HEK293 (cell line): ENCODE measurements around the gene PPP6C.
"Not testable (repeated sequence)": the region's sequence is repeated elsewhere in the genome, so short reads cannot be mapped to it uniquely, and the experiment has no call there.

Experiments used
- CTCF ChIA-PET: fragments of 350-600 bp; formaldehyde crosslinking; extraction: SDS; loops from one replicate; lab custom pipeline; 2021; ENCODE audit warnings: antibody characterized with exemption; lab: Yijun Ruan, JAX
- POLR2A ChIA-PET: fragments of 300-600 bp; formaldehyde crosslinking; extraction: SDS; loops from one replicate; lab custom pipeline; 2020; ENCODE audit warnings: antibody characterized with exemption, inconsistent platforms; lab: Yijun Ruan, JAX
- H3K27ac ChIP-seq: fragments of 200-500 bp; sonication (Bioruptor generic); 2 replicates; pipeline ENCODE4 v1.5.1; 2014; ENCODE audit warnings: low read depth, low read length, control low read depth, inconsistent platforms; ENCODE audit errors: extremely low read depth
- H3K36me3 ChIP-seq, 2 experiments: fragments of 200-500 bp in 1 of 2; sonication (Bioruptor generic) in 1 of 2; 1 replicate in 1 of 2; 2 replicates in 1 of 2; pipeline ENCODE4 v1.5.1; 2014 to 2017; ENCODE audit warnings: inconsistent platforms in 2 of 2, low read length in 2 of 2; ENCODE audit not compliant: control insufficient read depth in 2 of 2, insufficient read depth in 1 of 2
- H3K4me1 ChIP-seq: fragments of 200-500 bp; sonication (Bioruptor generic); 2 replicates; pipeline ENCODE4 v1.5.1; 2014; ENCODE audit warnings: mild to moderate bottlenecking, low read length, inconsistent platforms; ENCODE audit not compliant: control insufficient read depth, insufficient read depth
- H3K4me3 ChIP-seq: 2 replicates; pipeline ENCODE4 v1.5.1; 2011; ENCODE audit warnings: low read depth, mild to moderate bottlenecking, control low read depth, low read length, moderate library complexity
- H3K9me3 ChIP-seq: fragments of 200-500 bp; sonication (Bioruptor generic); 2 replicates; pipeline ENCODE4 v1.5.1; 2014; ENCODE audit warnings: low read depth, low read length, inconsistent platforms; ENCODE audit not compliant: control insufficient read depth, insufficient read depth
- HOXD13 ChIP-seq: sonication (generic); formaldehyde crosslinking; IDR thresholded peaks from 2 replicates; pipeline ENCODE4 v1.8.0; 2022; ENCODE audit warnings: missing genetic modification reagents, borderline replicate concordance
- PRDM4 ChIP-seq: fragments of 450-650 bp; formaldehyde crosslinking; IDR thresholded peaks from 2 replicates; pipeline ENCODE4 v1.5.1; 2017; ENCODE audit warnings: missing biosample characterization, missing genetic modification characterization
- REST ChIP-seq: fragments of 450-650 bp; formaldehyde crosslinking; IDR thresholded peaks from 2 replicates; pipeline ENCODE4 v1.5.1; 2016; ENCODE audit warnings: missing biosample characterization, missing genetic modification characterization
- SETDB1 ChIP-seq: IDR thresholded peaks from one replicate; pipeline ENCODE4 v1.6.1; 2017; ENCODE audit warnings: mild to moderate bottlenecking, low read length, moderate library complexity, mixed read lengths; ENCODE audit not compliant: insufficient read length
- YY2 ChIP-seq: fragments of 450-650 bp; formaldehyde crosslinking; IDR thresholded peaks from 2 replicates; pipeline ENCODE4 v1.5.1; 2016; ENCODE audit warnings: missing biosample characterization, missing genetic modification characterization
- ZFHX2 ChIP-seq: fragments of 450-650 bp; formaldehyde crosslinking; conservative IDR thresholded peaks from 2 replicates; pipeline ENCODE4 v1.5.1; 2016; ENCODE audit warnings: missing biosample characterization, missing genetic modification characterization
- ZNF155 ChIP-seq: fragments of 450-650 bp; formaldehyde crosslinking; IDR thresholded peaks from 2 replicates; pipeline ENCODE4 v1.5.1; 2016; ENCODE audit warnings: missing biosample characterization, missing genetic modification characterization
- ZNF16 ChIP-seq: fragments of 450-650 bp; formaldehyde crosslinking; IDR thresholded peaks from 2 replicates; pipeline ENCODE4 v1.5.1; 2016; ENCODE audit warnings: low read depth, missing biosample characterization, missing genetic modification characterization
- ZNF184 ChIP-seq: fragments of 450-650 bp; IDR thresholded peaks from 2 replicates; pipeline ENCODE4 v1.5.1; 2018; ENCODE audit warnings: missing biosample characterization, mild to moderate bottlenecking, missing genetic modification characterization
- ZNF202 ChIP-seq: fragments of 450-650 bp; formaldehyde crosslinking; IDR thresholded peaks from 2 replicates; pipeline ENCODE4 v1.5.1; 2016; ENCODE audit warnings: missing biosample characterization, missing genetic modification characterization, borderline replicate concordance
- ZNF24 ChIP-seq: fragments of 450-650 bp; formaldehyde crosslinking; IDR thresholded peaks from 2 replicates; pipeline ENCODE4 v1.5.1; 2016; ENCODE audit warnings: missing biosample characterization, missing genetic modification characterization
- ZNF311 ChIP-seq: fragments of 450-650 bp; formaldehyde crosslinking; IDR thresholded peaks from 2 replicates; pipeline ENCODE4 v1.5.1; 2017; ENCODE audit warnings: missing biosample characterization, missing genetic modification characterization, borderline replicate concordance
- ZNF473 ChIP-seq: fragments of 450-650 bp; formaldehyde crosslinking; IDR thresholded peaks from 2 replicates; pipeline ENCODE4 v1.5.1; 2017; ENCODE audit warnings: missing biosample characterization, missing genetic modification characterization
- ZNF48 ChIP-seq: fragments of 450-650 bp; formaldehyde crosslinking; IDR thresholded peaks from 2 replicates; pipeline ENCODE4 v1.5.1; 2016; ENCODE audit warnings: missing biosample characterization, missing genetic modification characterization
- ZNF501 ChIP-seq: fragments of 450-650 bp; formaldehyde crosslinking; IDR thresholded peaks from 2 replicates; pipeline ENCODE4 v1.5.1; 2016; ENCODE audit warnings: missing biosample characterization, missing genetic modification characterization
- ZNF510 ChIP-seq: fragments of 450-650 bp; formaldehyde crosslinking; IDR thresholded peaks from 2 replicates; pipeline ENCODE4 v1.5.1; 2018; ENCODE audit warnings: mild to moderate bottlenecking, missing genetic modification characterization, missing biosample characterization; ENCODE audit not compliant: insufficient replicate concordance
- ZNF544 ChIP-seq: fragments of 450-650 bp; formaldehyde crosslinking; IDR thresholded peaks from 2 replicates; pipeline ENCODE4 v1.5.0; 2017; ENCODE audit warnings: missing biosample characterization, missing genetic modification characterization
- ZNF580 ChIP-seq: fragments of 450-650 bp; formaldehyde crosslinking; IDR thresholded peaks from 2 replicates; pipeline ENCODE4 v1.5.1; 2016; ENCODE audit warnings: missing biosample characterization, missing genetic modification characterization

The PPP6C gene

GRCh38 chr9:125183561-125183960 is 6.0 kb downstream of the PPP6C start (continued):
- TF ChIP-seq REST (no peak), YY2 (tag by site-specific recombination) (no peak), ZNF311 (tag by site-specific recombination) (no peak)

GRCh38 chr9:125183054-125183453 is 6.5 kb downstream of the PPP6C start:
- H3K4me1 ChIP-seq, result 0 out of 2 replicates have a peak, but pooled peaks cover 4% of the 10 kb centered on the region
- ChIA-PET POLR2A (no interaction called here), CTCF (interaction anchor here (0.6 kb wide), 1 partner anchor 315 kb away, joined by 3 read pairs; no protein-coding TSS in a partner anchor)
- peaks cover 0 to 5% of the 10 kb centered on the region in 2 experiments; a peak in 2 of 3 replicates for H3K36me3 ChIP-seq
- no peak overlapping the region for H3K27ac ChIP-seq
- H3K4me3 ChIP-seq, result no peak overlapping the region
- no peaks in the 10 kb centered on the region for H3K9me3 ChIP-seq
- no peak for TF ChIP-seq ZNF202 (tag by site-specific recombination)
- TF ChIP-seq ZNF48 (tag by site-specific recombination), result no peak
- TF ChIP-seq ZNF580, result no peak
- no peak for TF ChIP-seq ZNF24 (tag by site-specific recombination)
- TF ChIP-seq PRDM4 (tag by site-specific recombination), result no peak
- no peak for TF ChIP-seq ZNF473
- no peak for TF ChIP-seq ZNF155 (tag by site-specific recombination)
- TF ChIP-seq HOXD13 (CRISPR knock-in tag), result no peak
- no peak for TF ChIP-seq ZNF510
- TF ChIP-seq ZNF501 (tag by site-specific recombination), result no peak
- no peak for TF ChIP-seq ZFHX2 (tag by site-specific recombination)
- no peak for TF ChIP-seq ZNF16 (tag by site-specific recombination)
- TF ChIP-seq ZNF544, result no peak
- TF ChIP-seq SETDB1, result no peak

GRCh38 chr9:125181756-125182155 is 7.8 kb downstream of the PPP6C start:
- POLR2A ChIA-PET, result interaction anchor here (0.6 kb wide), 1 partner anchor 54 kb away, joined by 3 read pairs; no protein-coding TSS in a partner anchor
- CTCF ChIA-PET, result not testable (repeated sequence)

More at GRCh38 chr9:125181756-125182155, 7.8 kb downstream of the PPP6C start:
- H3K27ac ChIP-seq, H3K4me3 ChIP-seq, H3K9me3 ChIP-seq, H3K4me1 ChIP-seq, H3K36me3 ChIP-seq: not testable (repeated sequence)
- TF ChIP-seq ZNF184, result peak; percentile 98
